ENCODE data around the gene ATP1A4.

Gene ATP1A4

DNA sequence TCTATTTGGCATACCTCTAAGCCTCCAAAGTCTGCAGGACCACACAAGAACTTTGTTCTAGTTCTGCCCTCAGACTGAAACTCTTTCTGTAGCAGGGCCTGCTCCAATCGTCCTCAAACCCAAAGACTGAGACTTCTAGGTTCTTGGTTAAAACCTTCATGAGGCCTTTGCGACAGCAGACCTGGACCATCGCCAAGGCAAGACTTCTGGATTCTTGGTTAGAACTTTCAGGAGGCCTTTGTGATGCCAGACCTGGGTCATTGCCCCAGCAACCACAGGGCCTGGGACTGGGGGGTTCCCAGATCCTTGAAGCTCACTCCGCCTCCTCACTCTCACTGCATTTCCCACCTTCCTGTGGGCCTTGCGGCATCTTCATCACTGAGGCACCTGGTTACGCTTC lies at the start of gene ATP1A4:
Gene ATP1A4 (plus strand): TSS at position 301 of the 400 bp plus-strand sequence. CDS start 438 bp downstream, outside the sequence.
- Histone ChIP-seq H2AFZ (ENCODE audit: low read depth, low read length) (no peak within 1 kb of the TSS), H3K4me3 (ENCODE audit: low read depth in 1 of 2, low read length in 2 of 2) (no peak within 1 kb of the TSS), H3K27me3 (ENCODE audit: insufficient read depth, low read length, poor library complexity) (peaks cover 12% of the 10 kb centered on the region), H3K4me2 (ENCODE audit: insufficient read depth, low read length) (no peak within 1 kb of the TSS), H3K9ac (ENCODE audit: low read depth, low read length) (no peak within 1 kb of the TSS), H3K36me3 (ENCODE audit: insufficient read depth, low read length) (no peaks in the 10 kb centered on the region), H4K20me1 (ENCODE audit: insufficient read depth, low read length) (no peaks in the 10 kb centered on the region), H3K9me3 (ENCODE audit: insufficient read depth, low read length, severe bottlenecking) (no peaks in the 10 kb centered on the region), H3K27ac (ENCODE audit: low read length) (no peak within 1 kb of the TSS), H3K79me2 (ENCODE audit: insufficient read depth, low read length) (no peaks in the 10 kb centered on the region), H3K4me1 (ENCODE audit: insufficient read depth, low read length) (no peaks in the 10 kb centered on the region)
- ATAC-seq (ENCODE audit: insufficient read depth, low read depth) (no peak), DNase-seq (no peak)
- TF ChIP-seq EZH2 (IDR thresholded peaks at IDR 0.05; ENCODE audit: borderline replicate concordance, low read depth, low read length, severe bottlenecking), result no peak

DNA sequence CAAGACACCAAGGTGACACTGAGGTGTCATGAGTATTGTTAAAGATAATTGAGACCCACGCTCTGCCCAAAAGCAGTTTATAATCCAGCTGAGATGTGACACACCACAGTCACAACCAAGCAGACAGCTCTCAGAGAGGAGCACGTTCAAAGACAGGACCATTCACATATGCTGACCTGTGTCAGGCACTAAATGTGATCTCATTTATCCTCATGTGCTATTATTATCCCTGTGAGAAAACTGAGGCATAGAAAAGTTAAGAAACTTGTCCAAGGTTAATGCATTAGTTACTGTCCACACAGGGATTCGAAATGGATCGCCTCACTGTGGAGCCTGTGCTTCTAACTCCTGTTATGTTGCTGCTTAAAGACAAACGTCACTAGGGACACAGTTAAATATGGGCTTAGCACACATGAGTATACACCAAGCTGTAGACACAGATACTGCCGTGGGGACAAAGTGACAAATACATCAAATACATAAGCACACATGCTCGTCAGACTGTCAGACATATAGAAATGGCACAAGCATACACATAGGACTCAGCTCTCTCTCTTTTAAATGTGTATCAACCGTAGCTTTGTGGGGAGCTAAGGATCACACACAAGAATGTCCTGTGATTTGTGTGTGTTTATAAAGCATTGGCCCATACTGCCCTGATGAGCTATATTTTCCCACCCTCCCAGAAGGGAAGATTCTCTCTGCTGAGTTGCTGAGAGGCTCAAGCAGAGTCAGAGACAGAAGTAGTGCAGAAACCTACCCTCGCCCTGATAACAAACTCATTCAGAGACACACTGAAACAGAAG lies 49.5 kb upstream of the ATP1A4 start:
- Histone ChIP-seq H3K4me2 (ENCODE audit: insufficient read depth, low read length) (peak overlapping the region; percentile 67), H3K9ac (ENCODE audit: low read depth, low read length) (peak overlapping the region; percentile 49)
- no peak for DNase-seq

DNA sequence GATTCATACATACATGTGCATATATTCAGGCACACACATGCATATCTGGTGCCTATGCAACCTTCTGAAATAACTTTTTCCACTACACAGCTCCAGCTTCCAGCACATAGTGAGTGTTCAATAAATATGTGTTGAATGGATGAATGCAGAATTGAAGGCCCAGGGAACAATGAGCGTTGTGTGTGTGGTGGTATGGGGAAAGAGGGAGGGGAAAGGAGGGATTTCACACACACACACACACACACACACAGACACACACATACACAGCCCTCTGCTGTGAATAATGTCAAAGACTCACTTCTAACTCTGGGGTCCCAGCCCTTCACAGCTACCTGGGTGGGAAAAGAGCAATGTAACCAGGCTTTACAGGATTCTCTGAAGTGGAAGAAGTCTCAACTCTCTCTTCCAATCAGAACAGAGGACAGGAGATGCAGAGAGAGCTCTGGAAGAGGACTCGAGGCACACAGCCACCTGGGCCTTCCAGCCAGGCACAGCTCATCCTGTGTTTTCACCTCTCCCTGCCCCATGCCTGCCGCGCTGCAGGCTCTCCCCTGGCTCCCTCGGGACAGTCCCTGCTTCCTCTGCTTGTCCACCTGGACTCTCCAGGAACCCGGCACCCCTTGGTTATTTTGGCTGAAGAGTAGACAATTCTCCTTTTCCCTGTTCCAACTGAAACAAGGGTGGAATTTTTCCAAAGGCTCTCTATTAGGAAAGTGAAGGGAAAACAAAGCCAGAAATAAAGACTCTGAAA lies 47.6 kb upstream of the ATP1A4 start:
- no peaks in the 10 kb centered on the region for H3K36me3 ChIP-seq (ENCODE audit: insufficient read depth, low read length)
- no peak overlapping the region for H3K27ac ChIP-seq (ENCODE audit: low read length)
- H3K4me2 ChIP-seq (ENCODE audit: insufficient read depth, low read length), result no peak overlapping the region
- H3K4me3 ChIP-seq (ENCODE audit: low read depth in 1 of 2, low read length in 2 of 2), result no peak overlapping the region
- no peaks in the 10 kb centered on the region for H4K20me1 ChIP-seq (ENCODE audit: insufficient read depth, low read length)
- no peaks in the 10 kb centered on the region for H3K9me3 ChIP-seq (ENCODE audit: insufficient read depth, low read length, severe bottlenecking)
- no peak overlapping the region for H3K9ac ChIP-seq (ENCODE audit: low read depth, low read length)
- no peak for ATAC-seq (ENCODE audit: insufficient read depth, low read depth)
- no peaks in the 10 kb centered on the region for H3K27me3 ChIP-seq (ENCODE audit: insufficient read depth, low read length, poor library complexity)
- H3K79me2 ChIP-seq (ENCODE audit: insufficient read depth, low read length), result no peaks in the 10 kb centered on the region
- DNase-seq, result no peak
- no peak for TF ChIP-seq EZH2 (IDR thresholded peaks at IDR 0.05; ENCODE audit: borderline replicate concordance, low read depth, low read length, severe bottlenecking)
- TF ChIP-seq, protein P1, sequence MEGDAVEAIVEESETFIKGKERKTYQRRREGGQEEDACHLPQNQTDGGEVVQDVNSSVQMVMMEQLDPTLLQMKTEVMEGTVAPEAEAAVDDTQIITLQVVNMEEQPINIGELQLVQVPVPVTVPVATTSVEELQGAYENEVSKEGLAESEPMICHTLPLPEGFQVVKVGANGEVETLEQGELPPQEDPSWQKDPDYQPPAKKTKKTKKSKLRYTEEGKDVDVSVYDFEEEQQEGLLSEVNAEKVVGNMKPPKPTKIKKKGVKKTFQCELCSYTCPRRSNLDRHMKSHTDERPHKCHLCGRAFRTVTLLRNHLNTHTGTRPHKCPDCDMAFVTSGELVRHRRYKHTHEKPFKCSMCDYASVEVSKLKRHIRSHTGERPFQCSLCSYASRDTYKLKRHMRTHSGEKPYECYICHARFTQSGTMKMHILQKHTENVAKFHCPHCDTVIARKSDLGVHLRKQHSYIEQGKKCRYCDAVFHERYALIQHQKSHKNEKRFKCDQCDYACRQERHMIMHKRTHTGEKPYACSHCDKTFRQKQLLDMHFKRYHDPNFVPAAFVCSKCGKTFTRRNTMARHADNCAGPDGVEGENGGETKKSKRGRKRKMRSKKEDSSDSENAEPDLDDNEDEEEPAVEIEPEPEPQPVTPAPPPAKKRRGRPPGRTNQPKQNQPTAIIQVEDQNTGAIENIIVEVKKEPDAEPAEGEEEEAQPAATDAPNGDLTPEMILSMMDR (IDR thresholded peaks at IDR 0.05; ENCODE audit: borderline replicate concordance, extremely low read depth, low read length, poor library complexity, severe bottlenecking), result no peak
- H2AFZ ChIP-seq (ENCODE audit: low read depth, low read length), result no peak overlapping the region
- peaks cover 16% of the 10 kb centered on the region for H3K4me1 ChIP-seq (ENCODE audit: insufficient read depth, low read length)

More for the DNA sequence above, 49.5 kb upstream of the ATP1A4 start:
- Histone ChIP-seq H3K4me1 (ENCODE audit: insufficient read depth, low read length) (peaks cover 29% of the 10 kb centered on the region), H3K9me3 (ENCODE audit: insufficient read depth, low read length, severe bottlenecking) (no peaks in the 10 kb centered on the region), H3K27me3 (ENCODE audit: insufficient read depth, low read length, poor library complexity) (no peaks in the 10 kb centered on the region), H2AFZ (ENCODE audit: low read depth, low read length) (peak overlapping the region; percentile 95), H3K79me2 (ENCODE audit: insufficient read depth, low read length) (peaks cover 12% of the 10 kb centered on the region), H4K20me1 (ENCODE audit: insufficient read depth, low read length) (peaks cover 6% of the 10 kb centered on the region; the same call in 1 of the 2 replicates), H3K27ac (ENCODE audit: low read length) (peak overlapping the region; percentile 74; the same call in 1 of the 2 replicates), H3K36me3 (ENCODE audit: insufficient read depth, low read length) (no peaks in the 10 kb centered on the region), H3K4me3 (ENCODE audit: low read depth in 1 of 2, low read length in 2 of 2) (no peak overlapping the region; a peak in 1 of 4 replicates)
- ATAC-seq (ENCODE audit: insufficient read depth, low read depth), result no peak
- no peak for TF ChIP-seq EZH2 (IDR thresholded peaks at IDR 0.05; ENCODE audit: borderline replicate concordance, low read depth, low read length, severe bottlenecking)
- TF ChIP-seq, protein P1 (IDR thresholded peaks at IDR 0.05; ENCODE audit: borderline replicate concordance, extremely low read depth, low read length, poor library complexity, severe bottlenecking), result no peak

DNA sequence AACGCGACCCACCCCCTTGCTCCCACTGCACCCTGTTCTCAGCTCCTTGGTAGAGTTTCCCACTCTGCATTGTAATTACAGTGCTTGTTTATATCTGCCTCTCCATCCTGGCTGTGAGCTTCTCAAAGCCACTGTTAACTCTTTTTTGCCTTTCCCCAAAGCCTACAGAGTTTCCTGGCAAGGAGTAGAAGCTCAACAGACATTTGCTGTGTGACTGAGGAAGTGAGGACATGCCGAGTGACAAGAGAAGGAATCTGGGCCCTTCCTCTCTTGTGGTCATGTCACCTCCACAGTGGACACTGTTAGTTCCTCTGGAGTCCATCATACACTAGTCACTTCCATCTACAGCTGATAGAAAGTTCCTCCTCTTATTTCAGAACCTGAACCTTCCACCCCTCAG lies 46.9 kb upstream of the ATP1A4 start:
- H3K36me3 ChIP-seq (ENCODE audit: insufficient read depth, low read length), result no peaks in the 10 kb centered on the region
- H3K27ac ChIP-seq (ENCODE audit: low read length), result no peak overlapping the region
- H3K79me2 ChIP-seq (ENCODE audit: insufficient read depth, low read length), result no peaks in the 10 kb centered on the region
- H3K4me3 ChIP-seq (ENCODE audit: low read depth in 1 of 2, low read length in 2 of 2), result no peak overlapping the region
- no peaks in the 10 kb centered on the region for H3K27me3 ChIP-seq (ENCODE audit: insufficient read depth, low read length, poor library complexity)
- no peaks in the 10 kb centered on the region for H3K9me3 ChIP-seq (ENCODE audit: insufficient read depth, low read length, severe bottlenecking)
- no peak overlapping the region for H3K4me2 ChIP-seq (ENCODE audit: insufficient read depth, low read length)
- H3K4me1 ChIP-seq (ENCODE audit: insufficient read depth, low read length), result peaks cover 10% of the 10 kb centered on the region
- DNase-seq (no peak), ATAC-seq (ENCODE audit: insufficient read depth, low read depth) (no peak)
- no peaks in the 10 kb centered on the region for H4K20me1 ChIP-seq (ENCODE audit: insufficient read depth, low read length)
- no peak overlapping the region for H2AFZ ChIP-seq (ENCODE audit: low read depth, low read length)
- TF ChIP-seq, protein P1 (IDR thresholded peaks at IDR 0.05; ENCODE audit: borderline replicate concordance, extremely low read depth, low read length, poor library complexity, severe bottlenecking), result no peak
- no peak for TF ChIP-seq EZH2 (IDR thresholded peaks at IDR 0.05; ENCODE audit: borderline replicate concordance, low read depth, low read length, severe bottlenecking)
- H3K9ac ChIP-seq (ENCODE audit: low read depth, low read length), result no peak overlapping the region

Data from DND-41 (cell line).